OCI-LY3 (cell line): ENCODE data around the gene ELMO1.

Experiments used
- CTCF ChIP-seq: fragments of 200-600, 300-600 bp; sonication (generic); IDR thresholded peaks from 2 replicates; pipeline ENCODE4 v1.5.1; 2014; ENCODE audit warnings: antibody characterized with exemption, low read length, low read depth
- EZH2phosphoT487 ChIP-seq: fragments of 200-600 bp; shearing (Covaris generic); IDR thresholded peaks from 2 replicates; pipeline ENCODE4 v1.6.1; 2018; ENCODE audit warnings: antibody characterized with exemption, mixed run types, low read depth

GRCh38 chr7:36931892-36932291, 516.8 kb downstream of the ELMO1 start:
- no peak for TF ChIP-seq EZH2phosphoT487
- no peak for TF ChIP-seq CTCF
